DMS114 treated with DMSO at 0.1 percent for 48 hours (cell line): ENCODE measurements around the gene DENR.

Experiments used
- DNase-seq: peaks from one replicate; lab custom pipeline; 2025; ENCODE audit not compliant: unreplicated experiment; lab: John Stamatoyannopoulos, UW

DENR gene

DNA sequence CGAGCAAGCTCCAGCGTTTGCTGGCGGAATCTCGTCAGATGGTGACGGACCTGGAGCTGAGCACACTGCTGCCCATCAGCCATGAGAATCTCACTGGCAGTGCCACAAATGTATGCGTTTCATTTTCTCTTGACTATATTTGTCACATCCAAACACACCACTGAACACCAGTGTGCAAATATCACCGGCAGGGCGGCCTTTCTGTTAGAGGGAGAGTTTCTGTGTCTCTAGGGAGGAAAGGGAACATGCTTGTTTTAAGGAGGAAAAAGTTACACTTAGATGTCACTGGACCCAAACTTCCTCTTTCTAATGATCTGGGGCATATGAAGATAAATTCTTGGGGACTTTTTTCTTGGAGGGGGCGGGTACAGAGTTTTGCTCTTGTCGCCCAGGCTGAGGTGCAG is 60.7 kb downstream of the DENR start:
- no peak for DNase-seq

DNA sequence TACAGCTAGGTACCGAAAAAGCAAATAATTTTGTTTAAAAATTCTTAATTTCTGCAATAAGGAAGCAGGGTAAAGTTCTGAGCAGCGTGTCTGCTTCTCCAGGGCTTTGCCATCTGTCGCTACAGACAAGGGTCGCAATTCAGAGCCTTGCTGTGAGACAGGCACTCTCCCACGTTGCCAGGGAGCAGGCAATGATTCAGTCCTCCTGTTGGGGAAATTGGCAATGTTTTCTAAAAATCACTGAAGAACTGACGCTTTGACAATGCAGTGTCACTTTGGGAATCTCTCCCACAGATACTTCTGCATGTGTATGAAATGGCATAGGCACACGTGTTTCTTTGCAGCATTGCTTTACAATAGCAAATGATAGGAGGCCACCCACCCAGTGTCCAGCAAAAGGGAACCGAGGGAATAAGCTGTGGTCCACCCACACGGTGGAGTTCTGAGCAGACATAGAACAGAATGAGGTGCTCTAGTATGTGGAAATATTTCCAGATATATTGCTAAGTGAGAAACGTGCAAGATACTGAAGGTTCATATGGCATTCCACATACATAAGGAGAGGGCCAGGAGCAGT is 66.7 kb downstream of the DENR start:
- no peak for DNase-seq

DNA sequence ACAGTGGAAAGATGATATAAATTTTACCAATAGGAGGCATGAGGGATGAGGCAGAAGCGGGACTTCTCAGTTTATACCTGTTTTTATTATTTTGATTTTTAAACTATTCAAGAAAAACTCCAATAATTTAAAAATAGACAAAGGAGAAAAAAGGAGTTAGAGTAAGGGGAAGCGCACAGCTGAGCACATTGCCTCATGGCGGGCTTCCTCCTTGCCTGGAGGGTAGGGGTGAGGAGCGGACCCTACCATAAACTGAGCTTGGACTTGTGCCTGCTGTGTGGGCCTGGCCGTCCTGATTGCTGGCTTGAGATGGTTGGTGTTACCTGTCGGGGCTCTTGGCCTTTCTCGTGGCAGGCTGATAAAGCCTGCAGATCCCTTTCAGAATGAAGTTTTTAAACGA is 67.5 kb downstream of the DENR start:
- DNase-seq, result no peak
